ENCODE data around the gene PRXL2C.
"Not testable (repeated sequence)": the region's sequence is repeated elsewhere in the genome, so short reads cannot be mapped to it uniquely, and the experiment has no call there.

The PRXL2C gene

GRCh38 chr9:96646081-96646991 is 8.8 kb downstream of the PRXL2C start:
- DNase-seq = peak; percentile 82

DNA sequence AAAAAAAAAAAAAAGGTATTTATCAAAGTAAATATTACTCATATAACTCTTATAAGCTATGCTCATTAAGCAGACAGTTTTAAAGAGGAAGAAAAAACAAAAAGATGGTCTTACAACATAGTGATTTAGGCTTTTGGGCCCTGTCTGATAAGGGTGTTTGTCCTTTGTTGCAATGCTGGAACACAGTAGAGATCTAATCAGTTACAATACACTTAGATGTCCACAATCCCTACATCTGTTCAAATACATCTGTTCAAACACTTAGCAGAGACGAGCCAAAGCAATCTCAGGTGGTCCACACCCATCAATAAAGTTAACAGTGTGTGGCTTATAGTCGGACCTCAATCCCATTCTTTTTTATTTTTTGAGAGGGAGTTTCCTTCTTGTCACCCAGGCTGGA is 11.0 kb downstream of the PRXL2C start:
- peak; percentile 71 for DNase-seq

DNA sequence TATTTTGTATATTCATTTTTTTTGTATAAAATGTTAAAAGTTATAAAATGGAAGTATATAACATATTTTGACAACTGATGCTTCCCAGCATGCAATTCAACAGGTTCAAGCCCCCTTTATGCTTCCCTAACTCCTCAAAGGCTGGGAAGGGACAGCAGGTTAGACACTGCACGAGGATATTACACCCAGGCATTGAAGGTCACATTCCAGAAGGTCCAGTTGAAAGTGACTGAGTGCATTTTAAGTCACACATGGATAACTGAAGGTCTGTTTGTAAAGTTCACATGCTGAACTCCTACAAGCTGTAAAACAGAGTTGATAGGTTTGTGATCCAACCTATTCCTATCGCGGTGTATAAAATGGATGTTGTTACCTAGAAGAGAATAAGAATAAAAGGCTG is 13.6 kb downstream of the PRXL2C start:
- no peak for DNase-seq

DNA sequence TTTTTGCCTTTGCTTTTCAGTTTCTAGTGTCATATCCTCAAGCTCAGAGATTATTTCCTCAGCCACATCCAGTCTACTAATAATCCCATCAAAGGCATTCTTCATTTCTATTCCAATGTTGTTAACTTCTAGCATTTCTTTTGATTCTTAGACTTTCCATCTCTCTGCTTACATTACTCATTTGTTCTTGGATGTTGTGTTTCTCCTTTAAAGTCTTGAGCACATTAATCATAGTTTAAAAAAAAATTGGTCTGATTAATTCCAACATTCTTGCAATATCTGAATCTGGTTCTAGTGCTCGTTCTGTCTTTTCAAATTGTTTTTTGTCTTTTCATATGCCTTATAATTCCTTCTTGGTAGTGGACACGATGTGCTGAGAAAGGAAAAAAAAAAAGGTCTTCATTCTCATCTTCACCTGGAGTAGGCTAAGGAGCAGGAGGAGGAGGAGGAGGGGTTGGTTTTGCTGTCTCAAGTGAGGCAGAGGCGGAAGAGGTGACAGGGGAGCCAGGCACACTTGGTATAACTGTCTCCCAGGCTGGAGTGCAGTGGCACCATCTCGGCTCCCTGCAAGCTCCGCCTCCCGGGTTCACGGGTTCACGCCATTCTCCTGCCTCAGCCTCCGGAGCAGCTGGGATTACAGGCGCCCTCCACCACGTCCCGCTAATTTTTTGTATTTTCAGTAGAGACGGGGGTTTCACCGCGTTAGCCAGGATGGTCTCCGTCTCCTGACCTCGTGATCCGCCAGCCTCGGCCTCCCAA is 16.3 kb downstream of the PRXL2C start:
- DNase-seq = no peak

DNA sequence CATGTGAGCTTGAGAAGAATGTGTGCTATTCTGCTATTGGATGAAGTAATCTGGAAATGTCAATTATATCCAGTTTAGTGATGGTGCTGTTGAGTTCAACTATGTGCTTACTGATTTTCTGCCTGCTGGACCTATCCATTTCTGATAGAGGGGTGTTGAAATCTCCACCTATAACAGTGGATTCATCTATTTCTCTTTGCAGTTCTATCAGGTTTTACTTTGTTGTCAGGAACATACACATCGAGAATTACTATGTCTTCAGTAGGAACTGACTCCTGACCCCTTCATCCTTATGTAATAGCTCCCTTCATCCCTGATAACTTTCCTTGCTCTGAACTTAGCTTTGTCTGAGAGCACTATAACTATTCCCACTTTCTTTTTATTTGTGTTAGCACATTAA is 18.7 kb downstream of the PRXL2C start:
- no peak for DNase-seq

DNA sequence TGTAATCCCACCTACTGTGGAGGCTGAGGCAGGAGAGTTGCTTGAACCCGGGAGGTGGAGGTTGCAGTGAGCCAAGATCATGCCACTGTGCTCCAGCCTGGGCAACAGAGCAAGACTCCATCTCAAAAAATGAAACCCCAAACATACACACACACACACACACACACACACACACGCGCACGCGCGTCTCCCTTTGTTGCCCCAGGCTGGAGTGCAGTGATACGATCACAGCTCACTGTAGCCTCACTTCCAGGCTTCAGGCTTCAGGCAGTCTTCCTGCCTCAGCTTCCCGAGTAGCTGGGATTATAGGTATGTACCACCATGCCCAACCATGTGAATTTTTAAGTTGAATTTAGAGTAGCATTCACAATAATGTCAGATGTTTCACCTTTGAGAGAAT is 21.5 kb downstream of the PRXL2C start:
- not testable (repeated sequence) for DNase-seq

GRCh38 chr9:96626912-96627311 is 28.2 kb downstream of the PRXL2C start:
- DNase-seq = no peak

DNA sequence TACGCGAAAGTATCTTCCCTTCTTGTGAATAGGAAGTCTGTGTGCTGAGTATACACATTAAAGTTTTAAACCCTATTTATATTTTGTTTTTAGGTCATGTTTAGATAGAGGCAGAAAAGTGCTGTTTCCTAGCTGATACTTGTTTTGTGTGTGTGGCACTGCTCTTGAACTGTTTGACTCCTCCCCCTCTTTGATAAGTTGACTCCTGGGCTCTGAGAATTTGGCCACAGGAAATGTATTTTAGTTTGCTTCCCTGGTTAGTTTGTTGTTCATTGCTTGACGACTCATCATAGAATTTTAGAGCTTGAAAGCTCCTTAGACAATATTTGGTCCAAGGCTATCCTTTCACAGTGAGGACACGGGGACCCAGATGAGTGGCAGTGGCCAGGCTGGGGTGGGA is 33.5 kb downstream of the PRXL2C start:
- DNase-seq = peak; percentile 65

DNA sequence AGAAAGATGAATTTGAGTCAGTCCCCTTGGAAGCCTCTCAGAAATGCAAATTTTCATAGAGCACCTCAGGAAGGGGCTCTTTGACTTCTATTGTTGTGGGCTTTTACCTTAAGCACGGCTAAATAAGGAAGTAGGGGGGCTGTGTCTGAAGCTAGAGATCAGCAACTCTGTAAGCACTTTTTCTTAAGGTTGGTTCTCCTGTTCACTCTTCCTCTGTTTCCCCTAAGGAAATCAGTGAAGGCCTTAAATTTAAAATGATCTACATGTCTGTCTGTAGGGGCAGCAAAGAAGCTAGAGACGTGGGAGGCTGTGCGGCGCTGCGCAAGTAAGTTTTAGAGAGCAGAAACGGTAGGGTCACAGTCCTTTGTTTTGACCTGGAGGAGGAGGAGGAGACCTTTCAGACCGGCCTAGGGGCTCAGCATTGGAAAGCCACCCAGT is 34.3 kb downstream of the PRXL2C start:
- DNase-seq = peak; percentile 22

GRCh38 chr9:96620181-96620514 is 35.0 kb downstream of the PRXL2C start:
- no peak for DNase-seq

DNA sequence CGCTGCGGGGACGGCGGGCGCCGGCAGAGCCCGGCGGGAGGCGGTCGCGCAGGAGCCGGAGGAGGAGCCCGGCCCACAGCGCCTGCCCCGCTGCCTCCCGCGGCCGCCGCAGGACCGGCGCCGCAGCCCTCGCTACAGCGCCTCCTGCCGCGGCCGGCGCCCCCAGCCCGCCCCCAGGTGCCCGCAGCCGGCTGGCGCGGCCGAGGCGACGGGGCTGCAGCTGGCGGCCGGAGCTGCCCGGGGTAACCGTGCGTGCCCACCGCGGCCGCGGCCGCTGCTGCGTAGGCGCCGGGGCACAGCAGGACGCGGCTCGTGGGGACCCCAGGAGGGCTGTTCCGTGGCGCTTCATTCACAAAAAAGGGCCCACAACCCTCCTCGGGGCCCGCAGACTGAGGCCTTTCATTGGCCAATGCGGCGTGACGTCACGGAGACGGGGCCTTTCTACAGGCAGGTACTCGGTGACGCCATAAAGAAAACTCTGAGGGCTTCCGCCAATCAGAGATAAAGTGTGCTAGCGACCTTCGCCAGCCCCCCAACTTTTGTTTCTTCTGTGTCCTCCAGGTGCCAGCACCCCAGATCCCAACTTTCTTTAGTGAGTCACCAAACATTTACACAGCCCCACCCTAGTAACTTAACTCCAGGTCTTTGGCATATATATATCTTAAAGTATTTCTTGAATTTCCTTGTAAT is 35.5 kb downstream of the PRXL2C start, which contains the start of gene CDC14B:
Gene CDC14B (minus strand): TSS at position 353 of the 690 bp plus-strand sequence. CDS start 465 bp downstream, outside the sequence.
- peak; percentile 91 for DNase-seq

- no peak for DNase-seq
These were observed 36.0 kb downstream of the PRXL2C start for GRCh38 chr9:96619124-96619465.

- peak; percentile 23 for DNase-seq
These were observed 36.7 kb downstream of the PRXL2C start for GRCh38 chr9:96618209-96619123.

GRCh38 chr9:96617439-96618185 is 37.5 kb downstream of the PRXL2C start:
- DNase-seq = no peak

DNA sequence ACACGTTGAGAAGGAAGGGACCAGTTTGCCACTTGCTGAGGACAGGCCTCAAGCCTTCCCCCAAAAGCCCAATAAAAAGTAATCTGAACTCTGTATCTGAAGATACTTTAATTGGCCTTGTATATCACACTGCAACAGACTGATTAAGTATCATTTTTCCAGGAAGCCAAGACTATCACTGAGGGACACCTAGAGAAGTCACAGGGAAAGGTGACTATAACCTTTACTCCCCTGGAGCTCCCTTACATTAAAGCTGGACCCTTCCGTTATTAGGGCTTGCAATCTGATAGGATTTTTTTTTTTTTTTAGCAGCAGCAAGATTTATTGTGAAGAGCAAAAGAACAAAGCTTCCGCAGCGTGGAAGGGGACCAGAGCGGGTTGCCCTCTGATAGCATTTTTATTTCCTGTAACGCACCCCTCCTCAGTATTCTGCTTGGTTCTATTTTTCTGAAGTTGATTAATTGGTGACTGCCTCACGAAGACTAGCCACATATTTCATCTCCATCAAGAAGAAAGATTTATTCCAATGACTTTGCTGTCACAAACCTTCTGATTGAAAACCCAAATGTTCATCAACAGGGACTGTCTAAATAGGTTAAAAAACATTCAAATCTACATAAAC is 38.2 kb downstream of the PRXL2C start:
- no peak for DNase-seq

GRCh38 chr9:96615411-96615810 is 39.7 kb downstream of the PRXL2C start:
- no peak for DNase-seq

- not testable (repeated sequence) for DNase-seq
These were observed 40.5 kb downstream of the PRXL2C start for GRCh38 chr9:96614664-96615063.

DNA sequence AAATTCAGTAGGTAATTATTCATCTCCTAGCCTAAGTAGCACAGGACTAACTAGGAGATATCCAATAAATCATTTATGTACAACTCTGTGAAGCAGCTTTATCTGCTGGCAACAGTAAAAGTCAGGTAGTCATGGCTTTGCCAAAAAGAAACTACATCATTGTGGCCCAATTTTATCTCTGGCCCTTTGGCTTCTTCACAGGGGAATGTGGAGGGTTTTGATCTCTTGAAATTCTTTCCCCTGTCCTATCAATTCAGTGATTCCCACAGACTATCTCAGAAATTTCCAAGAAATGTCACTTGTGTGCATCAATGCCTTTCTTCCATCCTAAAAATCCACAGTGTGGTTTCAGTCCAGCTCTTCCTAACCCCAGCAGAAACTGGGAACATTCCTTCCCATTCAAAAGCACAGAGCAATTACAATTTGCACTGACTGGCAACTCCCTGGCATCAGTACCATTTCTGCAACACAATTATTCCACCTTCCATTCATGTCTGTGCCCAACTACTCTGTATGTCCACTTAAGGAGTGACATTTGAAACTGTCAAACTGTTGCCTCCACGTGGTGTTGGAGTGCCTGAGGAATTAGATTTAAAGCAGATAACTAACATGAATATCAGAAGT is 42.0 kb downstream of the PRXL2C start:
- DNase-seq = no peak

GRCh38 chr9:96612105-96612965 is 42.8 kb downstream of the PRXL2C start:
- peak; percentile 5 for DNase-seq

DNA sequence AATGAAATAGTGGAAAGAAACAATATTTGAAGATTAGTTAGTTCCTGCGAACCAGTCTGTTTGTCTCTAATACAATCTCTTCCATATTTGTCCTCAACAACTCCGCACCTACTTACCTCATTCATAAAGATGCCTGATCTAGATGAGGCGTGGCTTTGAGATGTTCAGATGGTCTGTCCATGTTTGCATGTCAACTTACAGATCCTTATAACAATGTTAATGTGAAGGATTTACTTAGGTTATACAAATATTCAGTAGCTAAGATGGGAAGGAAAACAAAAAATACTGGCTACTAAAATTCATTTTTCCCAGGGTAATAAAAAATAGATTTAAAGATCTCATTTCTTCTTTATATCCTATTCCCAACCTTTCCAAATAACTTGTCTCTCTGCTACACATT is 43.8 kb downstream of the PRXL2C start:
- no peak for DNase-seq

All from hematopoietic multipotent progenitor cell treated with erythropoietin and hydrocortisone succinate and interleukin-3 and kit ligand, for 4 days (in vitro differentiated cells).